ENCODE data around the gene ANKS1B. TPM values are rescaled to one million over a fixed set of nuclear protein-coding genes. Genes with fewer than 3 reads are reported as not detected.

ANKS1B gene
- total and polyA plus RNA-seq, 5 donors, result 0.43 to 7.4 (median 3.3) TPM

DNA sequence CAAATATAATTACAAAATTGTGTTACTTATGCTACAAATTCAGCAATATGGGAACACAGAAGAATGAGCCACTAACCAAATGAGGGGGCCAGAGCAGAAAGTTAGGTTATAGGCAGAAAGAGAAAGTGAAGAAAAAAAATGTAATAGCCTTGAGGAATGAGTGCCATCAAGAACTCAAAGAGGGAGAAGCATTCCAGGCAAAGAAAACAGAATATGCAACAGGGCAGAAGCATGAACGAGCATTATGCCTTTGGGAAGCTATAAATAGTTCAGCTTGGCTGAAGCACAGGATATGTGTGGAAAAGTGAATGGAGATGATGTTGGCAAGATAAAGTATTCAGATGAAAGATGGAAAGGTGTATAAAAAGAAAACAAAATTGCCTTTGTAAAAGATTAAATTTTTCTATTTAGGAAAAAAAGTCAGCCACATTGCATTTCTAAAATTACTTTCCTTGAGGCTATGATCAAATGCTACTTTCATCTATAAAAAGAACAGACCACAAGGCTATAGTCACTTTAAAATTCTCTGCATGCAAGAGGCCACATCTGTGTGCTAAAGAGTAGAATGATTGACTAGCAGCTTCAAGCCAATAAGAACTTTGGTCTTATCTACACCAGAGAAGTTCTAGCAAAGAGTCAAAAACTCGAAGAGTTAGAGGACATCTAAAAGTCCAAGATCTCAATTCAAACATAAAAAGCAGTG lies 530.7 kb downstream of the ANKS1B start:
- DNase-seq, result no peak
- Histone ChIP-seq H3K9me3 (ENCODE audit: control insufficient read depth, low read length) (no peaks in the 10 kb centered on the region), H3K27ac (ENCODE audit: low read length) (no peak overlapping the region), H3K4me3 (ENCODE audit: low read length) (peak overlapping the region; percentile 3), H3K27me3 (ENCODE audit: control insufficient read depth, insufficient read depth) (no peaks in the 10 kb centered on the region), H3K4me1 (ENCODE audit: control insufficient read depth, insufficient read depth, low read length) (peaks cover 2% of the 10 kb centered on the region)
- ATAC-seq, result no peak
- 24% methylated on average over 2 of the region's 2 CpGs for WGBS
- intact Hi-C loops (cut with DNase I), result no loop called here

DNA sequence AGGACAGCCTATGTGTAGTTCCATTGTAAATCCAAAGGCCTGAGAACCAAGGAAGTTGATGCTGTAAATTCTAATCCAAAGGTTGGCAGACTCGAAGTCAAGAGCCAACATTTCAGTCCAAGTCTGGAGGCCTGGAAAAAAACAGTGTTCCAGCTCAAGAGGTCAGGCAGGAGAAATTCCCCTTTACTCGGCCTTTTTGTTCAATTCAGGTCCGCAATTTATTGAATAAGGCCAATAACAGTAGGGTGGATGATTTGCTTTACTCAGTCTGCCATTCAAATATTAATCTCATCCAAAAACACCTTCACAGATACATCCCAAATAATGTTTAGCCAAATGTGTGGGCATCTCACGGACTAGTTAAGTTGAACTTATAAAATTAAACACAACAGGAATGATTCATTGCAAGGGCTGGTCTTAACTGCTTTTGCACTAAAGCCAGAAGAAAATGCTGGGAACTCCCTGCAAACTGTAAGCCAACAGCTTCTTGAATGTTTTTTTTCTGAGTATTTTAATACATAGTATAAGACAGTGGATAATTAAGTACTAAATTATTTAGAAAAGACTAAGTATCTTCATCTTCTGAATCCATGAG lies 534.6 kb downstream of the ANKS1B start:
- intact Hi-C loops (cut with DNase I), result no loop called here
- WGBS, result 64% methylated on average over 4 of the region's 4 CpGs
- Histone ChIP-seq H3K27me3 (ENCODE audit: control insufficient read depth, insufficient read depth) (no peaks in the 10 kb centered on the region), H3K27ac (ENCODE audit: low read length) (no peak overlapping the region), H3K4me1 (ENCODE audit: control insufficient read depth, insufficient read depth, low read length) (peaks cover 2% of the 10 kb centered on the region), H3K9me3 (ENCODE audit: control insufficient read depth, low read length) (no peaks in the 10 kb centered on the region), H3K4me3 (ENCODE audit: low read length) (no peak overlapping the region)
- ATAC-seq (no peak), DNase-seq (no peak)

DNA sequence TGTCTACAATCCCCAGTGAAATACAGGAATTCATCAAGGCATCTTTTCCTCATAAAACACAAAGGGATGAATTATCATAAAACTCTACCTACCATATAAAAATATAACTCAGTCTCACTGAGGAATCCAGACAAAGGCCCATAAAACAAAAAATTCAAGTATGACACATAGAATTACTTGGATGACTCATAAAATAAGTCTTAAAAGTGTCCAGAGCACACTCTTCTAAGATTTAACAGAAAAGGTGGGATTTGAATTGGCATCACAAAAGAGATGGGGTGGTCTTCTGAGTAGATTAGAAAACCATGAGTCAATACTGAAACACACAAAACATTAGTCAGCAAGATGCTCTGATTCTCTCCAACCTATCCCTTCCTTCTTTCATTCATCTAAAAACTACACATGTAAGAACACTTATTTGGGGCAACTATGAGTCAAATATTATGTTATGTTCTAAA lies 539.8 kb downstream of the ANKS1B start:
- H3K4me3 ChIP-seq (ENCODE audit: low read length), result no peak overlapping the region
- DNase-seq, result no peak
- intact Hi-C loops (cut with DNase I), result no loop called here
- no peaks in the 10 kb centered on the region for H3K9me3 ChIP-seq (ENCODE audit: control insufficient read depth, low read length)
- ATAC-seq, result no peak
- H3K4me1 ChIP-seq (ENCODE audit: control insufficient read depth, insufficient read depth, low read length), result no peaks in the 10 kb centered on the region
- H3K27me3 ChIP-seq (ENCODE audit: control insufficient read depth, insufficient read depth), result no peaks in the 10 kb centered on the region
- H3K27ac ChIP-seq (ENCODE audit: low read length), result no peak overlapping the region

DNA sequence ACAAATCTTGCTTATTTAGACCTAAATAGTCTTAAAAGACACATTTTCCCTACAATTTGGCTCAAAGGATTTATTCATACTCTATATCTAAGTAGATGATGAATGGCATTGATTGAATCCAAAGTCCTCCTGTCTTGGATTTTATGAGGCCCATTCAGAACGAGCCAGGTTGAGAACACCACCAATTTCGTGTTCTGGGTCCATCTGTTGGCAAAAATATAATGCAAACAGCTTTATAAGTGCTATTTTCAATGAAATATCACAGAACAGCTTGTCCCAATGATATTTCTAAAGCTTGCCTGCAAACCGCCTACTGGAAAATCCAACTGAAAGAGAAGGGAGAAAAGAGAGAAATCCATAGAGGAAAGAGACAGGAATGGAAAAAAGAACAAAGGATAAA lies 542.0 kb downstream of the ANKS1B start:
- no peaks in the 10 kb centered on the region for H3K9me3 ChIP-seq (ENCODE audit: control insufficient read depth, low read length)
- H3K27me3 ChIP-seq (ENCODE audit: control insufficient read depth, insufficient read depth), result no peaks in the 10 kb centered on the region
- DNase-seq (no peak), ATAC-seq (no peak)
- no peak overlapping the region for H3K27ac ChIP-seq (ENCODE audit: low read length)
- 58% methylated on average over 3 of the region's 3 CpGs for WGBS
- no peak overlapping the region for H3K4me3 ChIP-seq (ENCODE audit: low read length)
- H3K4me1 ChIP-seq (ENCODE audit: control insufficient read depth, insufficient read depth, low read length), result no peaks in the 10 kb centered on the region
- intact Hi-C loops (cut with DNase I), result no loop called here

DNA sequence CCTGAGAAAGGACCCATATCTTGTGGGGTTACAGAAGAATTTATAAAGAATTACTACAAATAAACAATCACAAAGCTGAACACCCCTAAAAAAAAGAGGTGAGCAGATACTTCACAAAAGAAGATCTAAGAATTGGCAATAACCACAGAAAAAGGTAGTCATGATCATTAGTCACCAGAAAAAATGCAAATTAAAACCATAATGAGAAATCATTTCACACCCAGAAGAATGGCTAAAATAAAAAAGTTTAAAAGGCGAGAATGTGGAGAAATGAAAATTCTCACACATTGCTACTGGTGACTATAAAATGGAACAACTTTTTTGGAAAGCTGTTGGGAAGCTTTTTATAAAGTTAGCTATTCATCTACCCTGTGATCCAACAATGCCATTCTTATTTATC lies 545.3 kb downstream of the ANKS1B start:
- H3K9me3 ChIP-seq (ENCODE audit: control insufficient read depth, low read length), result no peaks in the 10 kb centered on the region
- intact Hi-C loops (cut with DNase I), result no loop called here
- H3K4me1 ChIP-seq (ENCODE audit: control insufficient read depth, insufficient read depth, low read length), result no peaks in the 10 kb centered on the region
- no peak for ATAC-seq
- no peak overlapping the region for H3K27ac ChIP-seq (ENCODE audit: low read length)
- H3K27me3 ChIP-seq (ENCODE audit: control insufficient read depth, insufficient read depth), result no peaks in the 10 kb centered on the region
- no peak for DNase-seq
- WGBS, result 86% methylated on average over 1 of the region's 1 CpG
- H3K4me3 ChIP-seq (ENCODE audit: low read length), result no peak overlapping the region

DNA sequence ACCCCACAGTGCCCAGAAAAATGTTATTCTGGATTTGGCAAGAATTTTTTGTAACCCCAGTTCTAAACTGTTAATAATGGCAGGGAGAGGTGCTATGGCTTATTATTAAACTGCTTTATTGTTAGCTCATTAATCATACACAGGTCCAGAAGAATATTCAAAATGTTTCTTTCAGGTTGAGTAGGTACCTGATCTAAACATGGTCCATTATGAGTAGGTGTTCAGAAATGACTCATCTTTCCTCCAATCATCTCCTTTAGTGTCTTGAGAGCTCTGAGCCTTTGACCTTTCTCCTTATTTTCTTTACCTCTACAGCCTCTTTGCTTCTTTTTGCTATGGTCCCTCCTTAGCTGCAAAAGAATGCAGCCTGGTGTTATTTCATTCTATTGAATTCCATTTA lies 548.2 kb downstream of the ANKS1B start:
- Histone ChIP-seq H3K9me3 (ENCODE audit: control insufficient read depth, low read length) (no peaks in the 10 kb centered on the region), H3K4me1 (ENCODE audit: control insufficient read depth, insufficient read depth, low read length) (no peaks in the 10 kb centered on the region), H3K4me3 (ENCODE audit: low read length) (no peak overlapping the region), H3K27ac (ENCODE audit: low read length) (no peak overlapping the region), H3K27me3 (ENCODE audit: control insufficient read depth, insufficient read depth) (no peaks in the 10 kb centered on the region)
- no peak for DNase-seq
- intact Hi-C loops (cut with DNase I), result no loop called here
- ATAC-seq, result no peak

DNA sequence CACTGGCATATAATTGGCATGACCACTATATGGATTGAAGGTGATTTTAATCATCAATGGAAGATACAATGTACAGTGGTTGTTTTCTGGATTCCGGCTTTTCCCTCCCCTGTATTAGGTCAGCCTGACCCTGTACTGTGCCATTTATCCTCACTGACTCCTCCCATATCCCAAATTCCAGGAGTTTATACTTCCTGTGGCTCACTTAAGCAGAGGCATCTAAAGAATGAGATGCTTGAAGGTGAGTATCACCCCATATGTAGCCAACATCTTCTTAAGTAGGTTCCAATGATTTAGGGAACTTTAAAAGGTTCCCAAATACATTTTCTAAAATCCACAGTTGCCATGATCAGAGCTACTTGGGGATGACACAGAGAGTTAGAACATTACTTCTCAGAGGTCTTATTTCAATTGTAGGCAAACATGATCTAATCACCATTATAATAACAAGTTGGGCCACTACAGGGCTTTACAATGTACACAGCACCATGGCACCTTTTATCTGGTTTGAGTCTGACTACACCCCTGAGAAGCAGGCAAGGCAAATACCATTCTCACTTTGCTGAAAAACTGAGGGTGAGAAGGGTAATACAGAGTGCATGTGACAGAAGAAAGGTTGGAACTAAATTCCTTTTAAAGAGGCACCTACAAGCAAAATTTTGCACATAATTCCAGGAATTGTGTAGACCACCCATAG lies 549.5 kb downstream of the ANKS1B start:
- Histone ChIP-seq H3K4me1 (ENCODE audit: control insufficient read depth, insufficient read depth, low read length) (no peaks in the 10 kb centered on the region), H3K9me3 (ENCODE audit: control insufficient read depth, low read length) (no peaks in the 10 kb centered on the region), H3K4me3 (ENCODE audit: low read length) (no peak overlapping the region), H3K27ac (ENCODE audit: low read length) (no peak overlapping the region), H3K27me3 (ENCODE audit: control insufficient read depth, insufficient read depth) (no peaks in the 10 kb centered on the region)
- WGBS, result 75% methylated on average over 1 of the region's 1 CpG
- DNase-seq (no peak), ATAC-seq (no peak)
- intact Hi-C loops (cut with DNase I), result no loop called here

DNA sequence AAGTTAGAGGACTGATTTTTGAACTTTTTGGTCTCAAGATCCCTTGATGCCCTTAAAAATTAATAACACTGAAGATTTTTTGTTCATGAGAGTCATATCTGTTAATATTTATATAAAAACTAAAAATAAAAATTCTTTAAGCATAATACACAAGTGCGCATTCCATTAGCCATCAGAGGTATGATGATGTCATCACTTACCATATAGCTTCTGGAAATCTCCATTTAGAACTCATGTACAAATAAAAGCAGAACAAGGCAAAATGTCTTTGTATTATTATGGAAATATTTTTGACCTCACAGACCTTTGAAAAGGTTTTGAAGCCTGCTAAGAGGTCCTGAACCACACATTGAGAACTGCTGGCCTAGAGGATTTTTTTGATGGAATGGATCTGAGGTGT lies 551.6 kb downstream of the ANKS1B start:
- Histone ChIP-seq H3K27ac (ENCODE audit: low read length) (no peak overlapping the region), H3K27me3 (ENCODE audit: control insufficient read depth, insufficient read depth) (no peaks in the 10 kb centered on the region), H3K9me3 (ENCODE audit: control insufficient read depth, low read length) (no peaks in the 10 kb centered on the region), H3K4me3 (ENCODE audit: low read length) (no peak overlapping the region), H3K4me1 (ENCODE audit: control insufficient read depth, insufficient read depth, low read length) (no peaks in the 10 kb centered on the region)
- ATAC-seq (no peak), DNase-seq (no peak)
- 92% methylated on average over 1 of the region's 1 CpG for WGBS
- intact Hi-C loops (cut with DNase I), result no loop called here

DNA sequence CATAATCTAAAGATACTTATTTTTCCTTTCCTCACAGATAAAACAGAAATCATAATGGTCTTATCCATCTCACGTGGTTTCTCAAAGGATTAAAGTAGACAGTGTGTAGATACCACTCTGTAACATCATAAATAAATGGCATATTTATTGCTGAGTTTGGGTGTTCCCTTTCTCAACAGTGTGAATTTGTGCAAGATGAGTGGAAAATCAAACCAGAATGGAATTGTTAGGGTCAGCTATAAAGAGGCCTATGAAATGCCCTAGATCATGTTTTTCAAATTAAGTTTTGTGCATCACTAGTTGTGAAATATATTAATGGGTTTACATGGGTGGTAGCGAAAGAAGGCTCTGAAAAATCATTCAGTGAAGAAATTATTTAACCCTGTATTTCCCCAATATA lies 553.5 kb downstream of the ANKS1B start:
- Histone ChIP-seq H3K4me1 (ENCODE audit: control insufficient read depth, insufficient read depth, low read length) (no peaks in the 10 kb centered on the region), H3K27ac (ENCODE audit: low read length) (no peak overlapping the region), H3K27me3 (ENCODE audit: control insufficient read depth, insufficient read depth) (no peaks in the 10 kb centered on the region), H3K4me3 (ENCODE audit: low read length) (no peak overlapping the region), H3K9me3 (ENCODE audit: control insufficient read depth, low read length) (no peaks in the 10 kb centered on the region)
- DNase-seq (no peak), ATAC-seq (no peak)
- intact Hi-C loops (cut with DNase I), result no loop called here
- WGBS, result 75% methylated on average over 2 of the region's 2 CpGs

DNA sequence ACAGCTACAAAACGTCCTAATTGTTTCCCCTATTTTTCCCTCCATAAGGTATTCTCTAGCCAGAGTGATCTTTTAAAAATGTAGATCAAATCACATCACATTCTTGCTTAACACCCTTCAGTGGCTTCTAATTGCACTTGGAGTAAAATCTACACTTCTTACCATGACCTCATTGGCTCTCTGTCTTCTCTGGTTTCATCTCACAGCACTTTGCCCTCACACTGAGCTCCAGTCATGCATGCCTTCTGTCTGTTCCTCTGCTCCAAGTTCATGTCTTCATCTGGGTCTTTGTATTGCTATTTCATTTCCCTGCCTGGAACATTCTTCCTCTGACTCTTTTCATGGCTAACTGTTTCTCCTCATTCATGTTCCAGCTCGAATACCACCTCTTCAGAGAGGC lies 557.6 kb downstream of the ANKS1B start:
- ATAC-seq (no peak), DNase-seq (no peak)
- Histone ChIP-seq H3K9me3 (ENCODE audit: control insufficient read depth, low read length) (no peaks in the 10 kb centered on the region), H3K4me3 (ENCODE audit: low read length) (no peak overlapping the region), H3K4me1 (ENCODE audit: control insufficient read depth, insufficient read depth, low read length) (no peaks in the 10 kb centered on the region), H3K27ac (ENCODE audit: low read length) (no peak overlapping the region), H3K27me3 (ENCODE audit: control insufficient read depth, insufficient read depth) (no peaks in the 10 kb centered on the region)
- intact Hi-C loops (cut with DNase I), result no loop called here
- WGBS, result 59% methylated on average over 2 of the region's 2 CpGs

DNA sequence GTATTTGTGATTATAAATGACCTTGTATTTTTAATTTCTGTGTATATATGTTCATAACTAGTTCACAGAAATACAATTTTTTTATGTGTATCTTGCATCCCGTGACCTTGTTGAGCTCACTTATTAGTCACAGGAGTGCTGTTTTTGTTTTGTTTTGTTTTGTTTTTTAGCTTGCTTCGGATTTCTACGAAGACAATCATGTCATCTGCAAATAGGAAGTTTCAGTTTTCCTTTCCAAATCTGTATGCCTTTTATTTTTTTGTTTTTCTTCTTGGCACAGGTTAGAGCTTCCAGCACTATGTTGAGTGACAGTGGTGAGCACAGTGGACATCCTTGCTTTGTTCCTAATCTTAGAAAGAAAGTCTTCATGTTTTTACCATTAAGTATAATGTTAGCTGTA lies 566.4 kb downstream of the ANKS1B start:
- ATAC-seq, result no peak
- 69% methylated on average over 3 of the region's 3 CpGs for WGBS

More for the DNA sequence above, 566.4 kb downstream of the ANKS1B start:
- no peak overlapping the region for H3K27ac ChIP-seq (ENCODE audit: low read length)
- no peaks in the 10 kb centered on the region for H3K27me3 ChIP-seq (ENCODE audit: control insufficient read depth, insufficient read depth)
- H3K4me3 ChIP-seq (ENCODE audit: low read length), result no peak overlapping the region
- intact Hi-C loops (cut with DNase I), result no loop called here
- DNase-seq, result no peak
- H3K4me1 ChIP-seq (ENCODE audit: control insufficient read depth, insufficient read depth, low read length), result no peaks in the 10 kb centered on the region
- no peaks in the 10 kb centered on the region for H3K9me3 ChIP-seq (ENCODE audit: control insufficient read depth, low read length)

All from right cardiac atrium (tissue), 5 donors.